Urinary bladder (tissue), 4 donors: ENCODE data around the gene IRF8. TPM values are rescaled to one million over a fixed set of nuclear protein-coding genes. Genes with fewer than 3 reads are reported as not detected.

Experiments
- DNase-seq: peaks from one replicate; pipeline ENCODE4 v3.0.0-alpha.2; 2015; ENCODE audit errors: extremely low spot score
- H3K27ac ChIP-seq: one replicate; pipeline ENCODE4 v1.5.1; 2013; ENCODE audit warnings: low read depth, mild to moderate bottlenecking, moderate library complexity
- H3K36me3 ChIP-seq: one replicate; pipeline ENCODE4 v1.6.1; 2013; ENCODE audit warnings: mild to moderate bottlenecking, moderate library complexity; ENCODE audit not compliant: insufficient read depth
- H3K4me1 ChIP-seq: one replicate; pipeline ENCODE4 v1.6.1; 2013; ENCODE audit warnings: mild to moderate bottlenecking, moderate library complexity; ENCODE audit not compliant: insufficient read depth
- H3K4me3 ChIP-seq: one replicate; pipeline ENCODE4 v1.5.1; 2013; ENCODE audit warnings: low read depth, low read length
- WGBS: extraction: QIAGEN DNeasy Blood & Tissue Kit; methylation state at CpG from one replicate; pipeline ENCODE4 v1.1.7; 2013; 5-methylcytosine and 5-hydroxymethylcytosine counted together
- polyA plus RNA-seq: library from polyadenylated mRNA; stranded (reverse); fragments of 200-250 nt; gene quantifications from one replicate; pipeline ENCODE4 v1.2.3, GENCODE V29; 2013
- small RNA-seq: library from RNA; depleted of rRNA; stranded (forward); fragments of <200 nt; gene quantifications from one replicate; pipeline ENCODE3, GENCODE V24; 2014
- total RNA-seq: library from RNA; depleted of rRNA; stranded (reverse); fragments of >200 nt; gene quantifications from one replicate; pipeline ENCODE4 v1.2.3, GENCODE V29; 2014
- donor health status: healthy with polysubstance abuse.
- donor health status: healthy.

The IRF8 gene
- total and polyA plus RNA-seq, 2 donors: 7.3 to 20.6 TPM

GRCh38 chr16:85961988-85962915 is 63.3 kb downstream of the IRF8 start:
- Histone ChIP-seq H3K27ac (no peak overlapping the region), H3K4me3 (no peak overlapping the region), H3K4me1 (no peaks in the 10 kb centered on the region), H3K36me3 (no peaks in the 10 kb centered on the region)
- WGBS: 91% methylated on average over 22 of the region's 22 CpGs
- no peak for DNase-seq

- DNase-seq: no peak
- Histone ChIP-seq H3K27ac (no peak overlapping the region), H3K4me1 (no peaks in the 10 kb centered on the region), H3K4me3 (no peak overlapping the region), H3K36me3 (no peaks in the 10 kb centered on the region)
- WGBS: 23% methylated on average over 10 of the region's 10 CpGs
Measured at GRCh38 chr16:85963753-85964285, 64.9 kb downstream of the IRF8 start.

GRCh38 chr16:85965125-85965524 is 66.2 kb downstream of the IRF8 start:
- Histone ChIP-seq H3K36me3 (no peaks in the 10 kb centered on the region), H3K27ac (no peak overlapping the region), H3K4me1 (no peaks in the 10 kb centered on the region), H3K4me3 (no peak overlapping the region)
- no peak for DNase-seq
- 92% methylated on average over 7 of the region's 7 CpGs for WGBS

- Histone ChIP-seq H3K4me3 (no peak overlapping the region), H3K4me1 (no peaks in the 10 kb centered on the region), H3K36me3 (no peaks in the 10 kb centered on the region), H3K27ac (no peak overlapping the region)
- DNase-seq: no peak
- WGBS: 20% methylated on average over 2 of the region's 2 CpGs
Measured at GRCh38 chr16:85967111-85967510, 68.1 kb downstream of the IRF8 start.

- no peaks in the 10 kb centered on the region for H3K36me3 ChIP-seq
- WGBS: 85% methylated on average over 14 of the region's 14 CpGs
- H3K27ac ChIP-seq: no peak overlapping the region
- H3K4me3 ChIP-seq: no peak overlapping the region
- DNase-seq: no peak
- H3K4me1 ChIP-seq: no peaks in the 10 kb centered on the region
Measured at GRCh38 chr16:85968041-85968920, 69.3 kb downstream of the IRF8 start.

- no peaks in the 10 kb centered on the region for H3K36me3 ChIP-seq
- DNase-seq: no peak
- no peaks in the 10 kb centered on the region for H3K4me1 ChIP-seq
- no peak overlapping the region for H3K4me3 ChIP-seq
- WGBS: 22% methylated on average over 2 of the region's 2 CpGs
- no peak overlapping the region for H3K27ac ChIP-seq
Measured at GRCh38 chr16:85969159-85969558, 70.2 kb downstream of the IRF8 start.

GRCh38 chr16:85969591-85969990 is 70.6 kb downstream of the IRF8 start:
- H3K4me3 ChIP-seq: no peak overlapping the region
- no peak overlapping the region for H3K27ac ChIP-seq
- no peak for DNase-seq
- no peaks in the 10 kb centered on the region for H3K4me1 ChIP-seq
- H3K36me3 ChIP-seq: no peaks in the 10 kb centered on the region
- WGBS: 61% methylated on average over 9 of the region's 9 CpGs

- no peaks in the 10 kb centered on the region for H3K4me1 ChIP-seq
- DNase-seq: no peak
- H3K27ac ChIP-seq: no peak overlapping the region
- no peaks in the 10 kb centered on the region for H3K36me3 ChIP-seq
- H3K4me3 ChIP-seq: no peak overlapping the region
- 87% methylated on average over 14 of the region's 14 CpGs for WGBS
Measured at GRCh38 chr16:85970016-85970733, 71.2 kb downstream of the IRF8 start.

GRCh38 chr16:85970738-85971137 is 71.8 kb downstream of the IRF8 start:
- Histone ChIP-seq H3K4me3 (no peak overlapping the region), H3K4me1 (no peaks in the 10 kb centered on the region), H3K36me3 (no peaks in the 10 kb centered on the region), H3K27ac (no peak overlapping the region)
- no peak for DNase-seq
- WGBS: 90% methylated on average over 3 of the region's 3 CpGs

Small RNAs within 50 kb of the gene (small RNA-seq; reads per million reads assigned to genes)
- not detected for gene MIR6774

Other genes with a start within 250 kb of the IRF8 start
- 6.9 TPM for gene GINS2, start 210.2 kb upstream of the IRF8 start, total RNA-seq
- gene GINS2, start 210.2 kb upstream of the IRF8 start, polyA plus RNA-seq: 0.82 TPM
- gene C16orf74, start 148.1 kb upstream of the IRF8 start, total RNA-seq: 6.6 TPM
- 10.7 TPM for gene C16orf74, start 148.1 kb upstream of the IRF8 start, polyA plus RNA-seq
- 15.0 TPM for gene EMC8, start 99.6 kb upstream of the IRF8 start, total RNA-seq
- gene EMC8, start 99.6 kb upstream of the IRF8 start, polyA plus RNA-seq: 19.0 TPM
- 200 TPM for gene COX4I1, start 99.5 kb upstream of the IRF8 start, total RNA-seq
- gene COX4I1, start 99.5 kb upstream of the IRF8 start, polyA plus RNA-seq: 764 TPM